Upper lobe of right lung (tissue), 1 donor: ENCODE data around the gene RUSF1. TPM values are rescaled to one million over a fixed set of nuclear protein-coding genes. Genes with fewer than 3 reads are reported as not detected.
"Not testable (repeated sequence)": the region's sequence is repeated elsewhere in the genome, so short reads cannot be mapped to it uniquely, and the experiment has no call there.

Source experiments
- ATAC-seq: fragments of 200-7000 bp; cut with Tn5 transposase; one replicate; pipeline ENCODE4 v1.9.1; 2020; ENCODE audit warnings: mild to moderate bottlenecking, moderate library complexity
- DNase-seq: peaks from one replicate; pipeline ENCODE4 v3.0.0-alpha.2; 2020
- H3K27ac ChIP-seq: fragments of 200-600 bp; one replicate; pipeline ENCODE4 v1.8.0; 2022
- H3K27me3 ChIP-seq: fragments of 200-600 bp; one replicate; pipeline ENCODE4 v1.8.0; 2022; ENCODE audit warnings: mild to moderate bottlenecking
- H3K36me3 ChIP-seq: fragments of 200-600 bp; one replicate; pipeline ENCODE4 v1.8.0; 2022
- H3K4me1 ChIP-seq: fragments of 200-600 bp; one replicate; pipeline ENCODE4 v1.8.0; 2022
- H3K4me3 ChIP-seq: fragments of 200-600 bp; one replicate; pipeline ENCODE4 v1.8.0; 2022; ENCODE audit warnings: mild to moderate bottlenecking
- H3K9me3 ChIP-seq: fragments of 200-600 bp; one replicate; pipeline ENCODE4 v1.8.0; 2022
- CTCF ChIP-seq: fragments of 200-600 bp; IDR thresholded peaks from one replicate; pipeline ENCODE4 v1.8.0; 2022; ENCODE audit warnings: antibody characterized with exemption
- intact Hi-C: fragments of 100-400 bp; cut with DNase I; formaldehyde crosslinking; loops from one replicate; pipeline ENCODE4 v1.11.0; 2022
- long read RNA-seq: library from polyadenylated mRNA; unstranded; transcript quantifications from one replicate; pipeline ENCODE4 v2.0.0, GENCODE V29; 2021
- total RNA-seq: library from RNA; stranded (reverse); fragmentation: NEBNext Ultra II Directional; extraction: Animal tissue kit (Norgen Biotek cat#: 25700); gene quantifications from one replicate; pipeline ENCODE4 v1.2.1, GENCODE V29; 2021
- donor health status: DM: no; HTN: yes; CAD: no; lungs with severe emphysema.

RUSF1 gene
- total RNA-seq = 62.8 TPM
- long read RNA-seq, transcript C16orf58-201 (13 exons, 2,793 nt) = major isoform, 90 of 161 reads
- long read RNA-seq, partial matches to known transcripts = 3 of 161 reads
- long read RNA-seq, other reads (novel, unspliced or antisense) = 65 of 161 reads

- TF ChIP-seq CTCF = no peak
- ATAC-seq (peak; percentile 95), DNase-seq (peak; percentile 96)
- Histone ChIP-seq H3K4me1 (peaks cover 34% of the 10 kb centered on the region), H3K27ac (peak within 1 kb of the TSS; percentile 97), H3K4me3 (peak within 1 kb of the TSS; percentile 100), H3K9me3 (no peaks in the 10 kb centered on the region), H3K27me3 (no peaks in the 10 kb centered on the region), H3K36me3 (no peaks in the 10 kb centered on the region)
- intact Hi-C loops = no loop called here
Measured at GRCh38 chr16:31507929-31508705, at the start of gene RUSF1. Gene RUSF1, minus strand, starts transcription at chr16:31508391. Its CDS starts 18 bp downstream, at chr16:31508373.

GRCh38 chr16:31542763-31543162 is 34.6 kb upstream of the RUSF1 start:
- Histone ChIP-seq H3K36me3 (no peaks in the 10 kb centered on the region), H3K27me3 (peaks cover 10% of the 10 kb centered on the region), H3K4me3 (no peak overlapping the region), H3K9me3 (no peaks in the 10 kb centered on the region), H3K4me1 (no peaks in the 10 kb centered on the region), H3K27ac (no peak overlapping the region)
- no peak for ATAC-seq
- no peak for TF ChIP-seq CTCF
- intact Hi-C loops = no loop called here
- no peak for DNase-seq

- intact Hi-C loops, H3K4me3 ChIP-seq, ATAC-seq, H3K36me3 ChIP-seq, H3K27ac ChIP-seq, H3K9me3 ChIP-seq, DNase-seq, H3K4me1 ChIP-seq: not testable (repeated sequence)
- H3K27me3 ChIP-seq = peaks cover 22% of the 10 kb centered on the region
Measured at GRCh38 chr16:31539762-31540161, 31.6 kb upstream of the RUSF1 start.

GRCh38 chr16:31538243-31538598 is 30.0 kb upstream of the RUSF1 start:
- ATAC-seq, H3K36me3 ChIP-seq, intact Hi-C loops, DNase-seq, H3K27ac ChIP-seq, H3K4me3 ChIP-seq, H3K9me3 ChIP-seq, H3K4me1 ChIP-seq: not testable (repeated sequence)
- H3K27me3 ChIP-seq = peaks cover 22% of the 10 kb centered on the region

GRCh38 chr16:31537362-31538242 is 29.4 kb upstream of the RUSF1 start:
- Histone ChIP-seq H3K27me3 (peaks cover 22% of the 10 kb centered on the region), H3K9me3 (no peaks in the 10 kb centered on the region), H3K27ac (no peak overlapping the region), H3K4me3 (peak overlapping the region; percentile 42), H3K4me1 (no peaks in the 10 kb centered on the region), H3K36me3 (no peaks in the 10 kb centered on the region)
- no peak for TF ChIP-seq CTCF
- DNase-seq = peak; percentile 74
- peak; percentile 87 for ATAC-seq
- intact Hi-C loops = no loop called here

GRCh38 chr16:31536804-31537361 is 28.7 kb upstream of the RUSF1 start:
- no peaks in the 10 kb centered on the region for H3K4me1 ChIP-seq
- peak overlapping the region; percentile 42 for H3K4me3 ChIP-seq
- H3K36me3 ChIP-seq = no peaks in the 10 kb centered on the region
- H3K27me3 ChIP-seq = peaks cover 22% of the 10 kb centered on the region
- DNase-seq (no peak), ATAC-seq (peak; percentile 60)
- TF ChIP-seq CTCF = no peak
- no peak overlapping the region for H3K27ac ChIP-seq
- no peaks in the 10 kb centered on the region for H3K9me3 ChIP-seq
- intact Hi-C loops = no loop called here
